Fibroblast of the aortic adventitia (primary cell): Measurements from ENCODE around the gene USP22. TPM values are rescaled to one million over a fixed set of nuclear protein-coding genes. Genes with fewer than 3 reads are reported as not detected.
A peak's percentile ranks its signal among the peaks of the same experiment; 100 is the strongest.
"Not testable (repeated sequence)": the region's sequence is repeated elsewhere in the genome, so short reads cannot be mapped to it uniquely, and the experiment has no call there.

Experiments
- DNase-seq: peaks from one replicate; pipeline ENCODE4 v3.0.0-alpha.2; 2010; ENCODE audit warnings: low read depth
- H3K4me3 ChIP-seq: 2 replicates; pipeline ENCODE4 v1.5.1; 2011; ENCODE audit warnings: low read depth, mild to moderate bottlenecking, control low read depth, low read length, moderate library complexity
- CTCF ChIP-seq: IDR thresholded peaks from 2 replicates; pipeline ENCODE4 v1.5.1; 2011; ENCODE audit warnings: mild to moderate bottlenecking, low read length, control low read depth, inconsistent platforms; ENCODE audit not compliant: insufficient read depth
- total RNA-seq: library from RNA; depleted of rRNA; stranded (reverse); fragments of >200 nt; gene quantifications from 2 replicates; pipeline ENCODE4 v1.2.3, GENCODE V29; 2012; ENCODE audit warnings: low replicate concordance

The USP22 gene
- total RNA-seq, 1 donor, result 214 TPM

GRCh38 chr17:21066394-21066793, 23.6 kb upstream of the USP22 start:
- TF ChIP-seq CTCF, result no peak
- no peak for DNase-seq
- H3K4me3 ChIP-seq, result no peak overlapping the region

GRCh38 chr17:21061971-21062526, 19.2 kb upstream of the USP22 start:
- H3K4me3 ChIP-seq, result no peak overlapping the region
- TF ChIP-seq CTCF, result no peak
- no peak for DNase-seq

GRCh38 chr17:21061158-21061835, 18.5 kb upstream of the USP22 start:
- DNase-seq, result no peak
- no peak overlapping the region for H3K4me3 ChIP-seq
- no peak for TF ChIP-seq CTCF

DNA sequence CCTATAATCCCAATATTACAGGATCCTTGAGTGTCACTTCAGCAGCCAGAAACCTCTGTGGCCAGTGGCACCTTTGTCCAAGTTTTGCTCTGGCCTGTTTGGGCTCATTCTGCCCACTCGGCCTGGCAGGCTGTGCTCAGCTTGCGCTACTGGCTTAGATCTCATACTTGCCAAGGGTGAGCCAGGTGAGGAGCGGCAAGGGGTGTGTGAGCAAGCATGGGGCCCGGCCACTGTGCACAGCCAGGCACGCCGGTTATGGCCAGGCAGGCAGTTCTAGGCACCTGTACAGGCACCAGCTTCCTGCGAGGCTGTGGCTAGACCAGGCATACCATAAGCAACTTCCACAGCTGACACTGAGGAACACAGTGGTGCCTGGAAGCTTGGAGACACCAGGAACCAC, 16.9 kb upstream of the USP22 start:
- H3K4me3 ChIP-seq, result no peak overlapping the region
- no peak for TF ChIP-seq CTCF
- DNase-seq, result no peak

GRCh38 chr17:21058098-21058893, 15.5 kb upstream of the USP22 start:
- DNase-seq, result peak; percentile 34
- peak; percentile 33 for TF ChIP-seq CTCF
- no peak overlapping the region for H3K4me3 ChIP-seq

DNA sequence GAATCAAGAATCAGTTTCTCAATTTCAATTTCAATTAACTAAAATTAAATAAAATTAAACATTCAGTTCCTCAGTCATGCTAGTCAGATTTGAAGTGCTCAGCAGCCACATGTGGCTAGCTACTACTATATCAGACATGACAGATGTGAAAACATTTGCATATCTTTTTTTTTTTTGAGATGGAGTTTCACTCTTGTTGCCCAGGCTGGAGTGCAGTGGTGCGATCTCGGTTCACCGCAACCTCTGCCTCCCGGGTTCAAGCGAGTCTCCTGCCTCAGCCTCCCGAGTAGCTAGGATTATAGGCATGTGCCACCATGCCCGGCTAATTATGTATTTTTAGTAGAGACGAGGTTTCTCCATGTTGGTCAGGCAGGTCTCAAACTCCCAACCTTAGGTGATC, 10.2 kb upstream of the USP22 start:
- not testable (repeated sequence) for DNase-seq, H3K4me3 ChIP-seq

DNA sequence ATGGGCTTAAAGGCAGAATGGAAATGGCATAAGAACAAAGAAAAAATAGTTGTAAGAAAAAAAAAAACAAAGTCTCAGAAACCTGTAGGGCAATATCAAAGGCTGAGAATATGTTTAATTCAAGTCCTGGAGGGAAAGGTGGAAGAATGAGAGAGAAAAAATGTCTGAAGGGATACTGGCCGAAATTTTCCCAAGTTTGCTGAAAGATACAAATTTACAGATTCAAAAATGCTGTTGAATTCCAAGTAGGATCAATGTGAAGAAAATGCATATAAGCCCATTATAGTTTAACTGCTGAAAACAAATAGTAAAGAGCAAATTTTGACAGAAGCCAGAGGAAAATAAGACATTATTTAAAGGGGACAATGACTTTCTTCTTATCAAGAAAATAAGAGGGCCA, 6.6 kb upstream of the USP22 start:
- DNase-seq, result no peak
- no peak for TF ChIP-seq CTCF

More for the DNA sequence above, 6.6 kb upstream of the USP22 start:
- H3K4me3 ChIP-seq, result no peak overlapping the region
